A673 (cell line): Measurements from ENCODE around the gene CA6.

Experiments used
- CTCF ChIP-seq: fragments of 300-800, 200-600 bp; sonication (generic); conservative IDR thresholded peaks from 2 replicates; pipeline ENCODE4 v1.5.1; 2017; ENCODE audit warnings: low read depth, mild to moderate bottlenecking, antibody characterized with exemption, low read length, moderate library complexity, mixed read lengths
- EZH2 ChIP-seq: fragments of 200-600 bp; sonication (generic); IDR thresholded peaks from 2 replicates; pipeline ENCODE4 v1.6.1; 2017; ENCODE audit warnings: borderline replicate concordance, low read depth, mild to moderate bottlenecking, mixed read lengths, antibody characterized with exemption, low read length; ENCODE audit not compliant: poor library complexity, severe bottlenecking

- TF ChIP-seq EZH2 (no peak), CTCF (no peak)
Measured at GRCh38 chr1:8984203-8984602, 38.5 kb downstream of the CA6 start.
